Stimulated activated CD8-positive, alpha-beta memory T cell treated with anti-CD3 and anti-CD28 coated beads, Interleukin-7, amount 100 ng/mL, for 48 hours (primary cell): ENCODE results near the gene HEXIM2.
"Not testable (repeated sequence)": the region's sequence is repeated elsewhere in the genome, so short reads cannot be mapped to it uniquely, and the experiment has no call there.

ENCODE experiments used
- DNase-seq, 2 donors: peaks; one replicate each; pipeline ENCODE4 v3.0.0-alpha.2; 2020; ENCODE audit warnings: low read depth in 1 of 2; ENCODE audit errors: extremely low read depth in 1 of 2

Gene HEXIM2, protein sequence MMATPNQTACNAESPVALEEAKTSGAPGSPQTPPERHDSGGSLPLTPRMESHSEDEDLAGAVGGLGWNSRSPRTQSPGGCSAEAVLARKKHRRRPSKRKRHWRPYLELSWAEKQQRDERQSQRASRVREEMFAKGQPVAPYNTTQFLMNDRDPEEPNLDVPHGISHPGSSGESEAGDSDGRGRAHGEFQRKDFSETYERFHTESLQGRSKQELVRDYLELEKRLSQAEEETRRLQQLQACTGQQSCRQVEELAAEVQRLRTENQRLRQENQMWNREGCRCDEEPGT

GRCh38 chr17:45161288-45162024 is at the start of gene HEXIM2:
HEXIM2 (plus strand) TSS chr17:45161875; CDS start chr17:45162794, 919 bp downstream.
- peak; percentile 91 to 95 for DNase-seq

DNA sequence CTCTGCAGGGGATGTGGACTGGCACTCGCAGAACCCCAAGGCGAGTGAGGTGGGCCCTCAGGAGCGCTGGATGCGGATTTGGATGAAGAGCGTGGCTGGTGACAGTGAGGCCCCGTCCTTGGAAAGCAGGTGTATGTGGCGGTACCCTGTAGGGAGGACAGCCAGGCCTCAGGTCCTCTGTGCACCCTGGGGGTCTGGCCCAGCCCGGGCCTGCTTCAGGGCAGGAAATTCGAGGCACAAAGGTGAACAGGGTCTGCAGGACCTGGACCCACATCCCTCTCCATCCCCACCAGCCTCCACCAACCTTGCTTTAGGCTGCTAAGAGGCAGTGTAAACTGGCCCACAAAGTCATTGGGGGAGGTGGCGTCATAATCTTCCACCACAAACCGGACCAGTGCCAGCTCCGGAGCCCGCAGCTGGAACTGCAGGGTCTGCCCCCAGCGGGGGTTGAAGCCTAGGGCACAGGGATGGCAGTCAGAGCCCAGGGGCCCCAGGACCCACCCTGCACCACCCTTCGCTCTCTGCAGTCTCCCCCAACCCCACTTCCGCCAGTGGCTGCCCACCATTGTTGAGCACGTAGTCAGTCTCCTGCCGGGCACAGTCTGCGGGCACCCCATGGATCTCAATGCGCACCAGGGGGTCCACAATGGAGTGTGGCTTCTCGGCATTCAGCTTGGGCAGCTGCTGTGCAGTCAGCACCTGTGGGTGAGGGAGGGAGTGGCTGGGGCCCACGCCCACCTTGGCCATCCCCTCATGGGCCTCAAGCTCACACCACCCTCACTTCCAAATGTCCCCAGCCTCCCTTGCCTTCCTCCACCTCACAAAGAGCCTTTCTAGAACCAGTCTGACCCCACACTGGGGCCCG is 48.9 kb upstream of the HEXIM2 start:
- DNase-seq: no peak

DNA sequence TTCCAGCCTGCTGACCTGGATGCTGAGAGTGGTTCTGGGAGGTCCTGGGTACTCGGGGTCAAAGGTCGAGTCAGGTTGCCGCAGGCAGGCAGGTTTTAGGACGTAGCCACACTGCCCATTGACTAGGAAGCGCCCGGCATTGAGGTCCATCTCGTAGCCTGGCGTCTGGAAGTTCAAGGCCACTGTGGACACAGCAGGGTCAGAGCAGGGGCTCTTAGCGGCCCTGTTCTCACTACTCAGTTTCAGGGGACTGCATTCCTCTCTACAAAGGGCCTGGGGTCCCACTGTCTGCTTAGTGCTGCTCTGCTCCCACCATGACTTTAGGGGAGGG is 48.3 kb upstream of the HEXIM2 start:
- no peak for DNase-seq

- no peak for DNase-seq
These were observed 47.4 kb upstream of the HEXIM2 start for GRCh38 chr17:45114117-45114932.

- no peak for DNase-seq
These were observed 46.6 kb upstream of the HEXIM2 start for GRCh38 chr17:45115015-45115625.

- DNase-seq: no peak
These were observed 45.8 kb upstream of the HEXIM2 start for GRCh38 chr17:45115871-45116270.

GRCh38 chr17:45116434-45117016 is 45.1 kb upstream of the HEXIM2 start:
- no peak for DNase-seq

DNA sequence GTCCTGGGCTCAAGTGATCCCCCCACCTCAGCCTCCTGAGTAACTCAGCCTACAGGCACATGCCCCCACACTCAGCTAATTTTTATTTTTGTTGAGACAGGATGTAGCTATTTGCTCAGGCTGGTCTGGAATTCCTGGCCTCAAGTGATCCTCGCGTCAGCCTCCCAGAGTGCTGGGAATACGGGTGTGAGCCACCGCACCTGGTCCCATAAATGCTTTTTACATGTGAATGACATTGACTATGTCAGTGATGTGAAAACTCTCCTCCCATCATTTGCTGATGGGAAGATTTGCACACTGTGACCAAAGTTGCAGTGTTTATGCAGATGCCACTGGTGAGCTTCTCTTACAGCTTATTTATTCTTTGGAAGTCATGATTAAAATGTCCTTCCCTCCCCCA is 44.3 kb upstream of the HEXIM2 start:
- DNase-seq: no peak

- no peak for DNase-seq
These were observed 43.6 kb upstream of the HEXIM2 start for GRCh38 chr17:45117848-45118646.

DNA sequence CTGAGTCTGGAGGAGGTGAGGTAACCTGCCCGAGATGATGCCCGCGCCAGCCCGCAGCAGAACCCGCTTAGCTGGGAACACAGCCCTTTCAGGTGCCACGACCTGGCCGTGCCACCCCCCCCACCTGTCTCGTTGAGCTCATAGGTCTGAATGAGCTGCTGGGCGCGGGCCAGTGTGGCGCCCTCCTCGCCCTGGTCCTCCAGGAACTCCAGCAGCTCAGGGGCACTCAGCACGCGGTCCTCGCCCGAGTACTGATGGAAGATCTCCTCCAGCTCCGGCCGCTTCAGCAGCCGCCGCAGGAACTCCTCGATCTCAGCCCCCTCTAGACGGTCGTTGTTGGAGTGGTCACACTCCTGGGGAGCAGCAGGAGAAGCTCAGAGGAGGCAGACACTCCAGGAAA is 43.0 kb upstream of the HEXIM2 start:
- no peak for DNase-seq

GRCh38 chr17:45119964-45120363 is 41.7 kb upstream of the HEXIM2 start:
- no peak for DNase-seq

DNA sequence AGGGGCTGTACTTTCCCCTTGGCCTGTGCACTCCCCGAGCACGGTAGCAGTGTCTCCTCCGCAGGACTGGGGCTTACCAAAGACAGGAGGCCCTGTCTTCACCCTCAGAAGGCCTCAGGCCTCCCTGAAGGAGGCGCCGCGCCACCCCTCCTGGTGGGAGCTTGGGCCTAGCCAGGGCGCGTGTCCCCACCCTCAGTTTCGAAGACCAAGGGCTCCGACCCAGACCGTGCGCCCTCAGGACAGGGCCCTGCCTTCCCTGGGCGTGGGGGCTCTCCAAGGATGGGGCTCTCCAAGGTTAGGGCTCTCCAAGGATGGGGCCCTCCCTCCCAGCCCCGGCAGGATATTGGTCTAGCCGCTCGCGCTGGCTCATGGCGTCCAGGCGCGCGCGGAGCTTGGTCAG is 41.1 kb upstream of the HEXIM2 start:
- no peak for DNase-seq

- DNase-seq: no peak
These were observed 40.6 kb upstream of the HEXIM2 start for GRCh38 chr17:45121055-45121454.

GRCh38 chr17:45123076-45123770 is 38.5 kb upstream of the HEXIM2 start:
- DNase-seq: no peak

- DNase-seq: peak in 1 of 2 donors; percentile 27
These were observed 37.5 kb upstream of the HEXIM2 start for GRCh38 chr17:45123930-45124796.

DNA sequence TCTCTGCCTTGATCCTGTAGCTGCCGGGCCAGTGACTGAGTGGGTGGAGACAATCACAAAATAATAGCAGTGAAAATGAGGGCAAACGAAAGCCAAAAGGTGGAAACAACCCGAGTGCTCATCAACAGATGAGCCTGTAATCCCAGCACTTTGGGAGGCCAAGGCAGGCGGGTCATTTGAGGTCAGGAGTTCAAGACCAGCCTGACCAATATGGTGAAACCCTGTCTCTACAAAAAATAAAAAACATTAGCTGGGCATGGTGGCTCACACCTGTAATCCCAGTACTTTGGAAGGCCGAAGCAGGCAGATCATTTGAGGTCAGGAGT is 36.9 kb upstream of the HEXIM2 start:
- DNase-seq: not testable (repeated sequence)

GRCh38 chr17:45125509-45125908 is 36.2 kb upstream of the HEXIM2 start:
- no peak for DNase-seq

- DNase-seq: no peak
These were observed 34.5 kb upstream of the HEXIM2 start for GRCh38 chr17:45127207-45127547.
